ENCODE data around the gene NCS1.

Gene NCS1

GRCh38 chr9:130194378-130194932 lies 22.3 kb downstream of the NCS1 start:
- TF ChIP-seq EZH2phosphoT487 (IDR thresholded peaks at IDR 0.05; ENCODE audit: borderline replicate concordance, low read length) (no peak), CTCF (IDR thresholded peaks at IDR 0.05; ENCODE audit: low read depth, low read length, poor library complexity, severe bottlenecking) (no peak)
- Histone ChIP-seq H3K9me3 (ENCODE audit: control insufficient read depth, insufficient read depth, low read length) (no peaks in the 10 kb centered on the region), H3F3A (ENCODE audit: control insufficient read depth, insufficient read depth) (no peaks in the 10 kb centered on the region), H4K20me1 (ENCODE audit: control insufficient read depth, insufficient read depth, low read depth, low read length) (no peaks in the 10 kb centered on the region), H3K79me2 (ENCODE audit: control insufficient read depth, low read length) (no peaks in the 10 kb centered on the region), H3K9me2 (replicated peaks; ENCODE audit: control insufficient read depth, low read length) (no peaks in the 10 kb centered on the region), H3K4me3 (ENCODE audit: low read length) (no peak overlapping the region), H3K36me3 (ENCODE audit: control insufficient read depth, low read length) (no peaks in the 10 kb centered on the region), H3K4me1 (ENCODE audit: control insufficient read depth, low read length) (no peaks in the 10 kb centered on the region), H3K27ac (ENCODE audit: low read depth, low read length) (no peak overlapping the region), H3K27me3 (ENCODE audit: control insufficient read depth, low read length) (peaks cover 3% of the 10 kb centered on the region), H3K4me2 (ENCODE audit: low read length) (no peak overlapping the region)

GRCh38 chr9:130195638-130196037 lies 23.4 kb downstream of the NCS1 start:
- Histone ChIP-seq H3K9me2 (replicated peaks; ENCODE audit: control insufficient read depth, low read length) (no peaks in the 10 kb centered on the region), H3K4me3 (ENCODE audit: low read length) (no peak overlapping the region), H3K79me2 (ENCODE audit: control insufficient read depth, low read length) (no peaks in the 10 kb centered on the region), H3K36me3 (ENCODE audit: control insufficient read depth, low read length) (no peaks in the 10 kb centered on the region), H3F3A (ENCODE audit: control insufficient read depth, insufficient read depth) (no peaks in the 10 kb centered on the region), H3K9me3 (ENCODE audit: control insufficient read depth, insufficient read depth, low read length) (no peaks in the 10 kb centered on the region), H3K4me1 (ENCODE audit: control insufficient read depth, low read length) (no peaks in the 10 kb centered on the region), H3K4me2 (ENCODE audit: low read length) (no peak overlapping the region), H3K27me3 (ENCODE audit: control insufficient read depth, low read length) (peaks cover 3% of the 10 kb centered on the region; the same call in 1 of the 2 replicates), H3K27ac (ENCODE audit: low read depth, low read length) (no peak overlapping the region), H4K20me1 (ENCODE audit: control insufficient read depth, insufficient read depth, low read depth, low read length) (no peaks in the 10 kb centered on the region)
- no peak for TF ChIP-seq CTCF (IDR thresholded peaks at IDR 0.05; ENCODE audit: low read depth, low read length, poor library complexity, severe bottlenecking)
- no peak for TF ChIP-seq EZH2phosphoT487 (IDR thresholded peaks at IDR 0.05; ENCODE audit: borderline replicate concordance, low read length)

GRCh38 chr9:130196643-130197042 lies 24.4 kb downstream of the NCS1 start:
- Histone ChIP-seq H3K9me2 (replicated peaks; ENCODE audit: control insufficient read depth, low read length) (no peaks in the 10 kb centered on the region), H3K4me2 (ENCODE audit: low read length) (no peak overlapping the region), H3K27me3 (ENCODE audit: control insufficient read depth, low read length) (peaks cover 3% of the 10 kb centered on the region; the same call in 1 of the 2 replicates), H3K4me1 (ENCODE audit: control insufficient read depth, low read length) (no peaks in the 10 kb centered on the region), H3F3A (ENCODE audit: control insufficient read depth, insufficient read depth) (no peaks in the 10 kb centered on the region), H3K4me3 (ENCODE audit: low read length) (no peak overlapping the region), H3K9me3 (ENCODE audit: control insufficient read depth, insufficient read depth, low read length) (no peaks in the 10 kb centered on the region), H3K27ac (ENCODE audit: low read depth, low read length) (no peak overlapping the region), H3K36me3 (ENCODE audit: control insufficient read depth, low read length) (no peaks in the 10 kb centered on the region), H3K79me2 (ENCODE audit: control insufficient read depth, low read length) (no peaks in the 10 kb centered on the region), H4K20me1 (ENCODE audit: control insufficient read depth, insufficient read depth, low read depth, low read length) (no peaks in the 10 kb centered on the region)
- TF ChIP-seq EZH2phosphoT487 (IDR thresholded peaks at IDR 0.05; ENCODE audit: borderline replicate concordance, low read length) (no peak), CTCF (IDR thresholded peaks at IDR 0.05; ENCODE audit: low read depth, low read length, poor library complexity, severe bottlenecking) (no peak)

All from DOHH2 (cell line).